Mesodermal cell (in vitro differentiated cells): ENCODE measurements around the gene ZDHHC11.
"Not testable (repeated sequence)": the region's sequence is repeated elsewhere in the genome, so short reads cannot be mapped to it uniquely, and the experiment has no call there.

ENCODE experiments used
- H3K27ac ChIP-seq: 2 replicates; pipeline ENCODE4 v1.7.0; 2013; ENCODE audit warnings: mild to moderate bottlenecking, low read depth, low read length, moderate library complexity; ENCODE audit not compliant: severe bottlenecking
- H3K36me3 ChIP-seq: 2 replicates; pipeline ENCODE4 v1.7.1; 2013; ENCODE audit warnings: mild to moderate bottlenecking, low read length, moderate library complexity; ENCODE audit not compliant: control insufficient read depth, insufficient read depth
- H3K4me1 ChIP-seq: one replicate; pipeline ENCODE4 v1.7.1; 2013; ENCODE audit warnings: mild to moderate bottlenecking, low read length; ENCODE audit not compliant: insufficient read depth, control insufficient read depth, poor library complexity, severe bottlenecking
- H3K4me3 ChIP-seq: 2 replicates; pipeline ENCODE4 v1.7.0; 2013; ENCODE audit warnings: low read length, control low read depth, mild to moderate bottlenecking; ENCODE audit not compliant: insufficient read depth, poor library complexity, severe bottlenecking; ENCODE audit errors: extremely low read depth
- H3K9me3 ChIP-seq: 2 replicates; pipeline ENCODE4 v1.7.1; 2013; ENCODE audit warnings: mild to moderate bottlenecking, low read length, moderate library complexity; ENCODE audit not compliant: control insufficient read depth
- WGBS, 2 experiments: methylation state at CpG; one replicate each; pipeline ENCODE4 v1.1.5; 2013; ENCODE audit warnings: missing lambda C conversion rate in 2 of 2; ENCODE audit not compliant: insufficient coverage in 2 of 2; 5-methylcytosine and 5-hydroxymethylcytosine counted together

The ZDHHC11 gene

DNA sequence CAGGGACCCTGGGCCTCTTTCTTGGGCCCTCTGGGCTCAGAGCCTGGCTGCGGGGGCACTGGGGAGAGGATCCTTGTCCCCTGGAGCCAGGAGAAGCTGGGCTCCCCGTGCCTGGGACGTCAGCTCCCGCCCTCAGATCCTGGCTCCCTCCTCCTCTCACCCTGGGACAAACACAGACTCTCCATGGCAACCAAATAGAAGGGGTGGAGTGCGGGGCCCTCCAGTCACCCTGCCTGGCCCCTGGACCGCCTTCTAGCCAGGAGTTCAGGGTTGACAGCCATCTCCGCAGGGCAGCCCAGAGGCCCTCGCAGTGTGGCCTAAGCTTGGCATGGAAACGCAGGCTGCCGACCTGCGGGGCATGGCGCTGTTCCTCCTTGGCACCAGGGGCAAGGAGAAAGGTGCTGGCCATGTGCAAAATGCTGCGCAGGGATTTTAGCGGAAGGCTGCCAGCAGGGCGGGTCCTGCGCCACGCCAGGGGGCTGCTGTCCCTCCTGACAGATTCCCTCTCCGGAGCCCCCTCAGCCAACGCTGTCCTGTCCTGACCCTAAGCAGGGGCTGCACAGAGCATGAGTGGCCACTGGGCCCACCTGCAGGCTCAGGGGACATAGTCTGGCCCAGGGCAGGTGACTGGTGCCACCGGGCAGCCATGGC lies 1.0 kb downstream of the ZDHHC11 start:
- peak overlapping the region; percentile 29 for H3K27ac ChIP-seq
- H3K36me3 ChIP-seq = no peaks in the 10 kb centered on the region
- WGBS, 2 experiments = 86 to 91% methylated on average over 15 to 20 of the region's 20 CpGs
- no peak overlapping the region for H3K4me3 ChIP-seq
- H3K4me1 ChIP-seq = peaks cover 9% of the 10 kb centered on the region
- H3K9me3 ChIP-seq = no peaks in the 10 kb centered on the region

DNA sequence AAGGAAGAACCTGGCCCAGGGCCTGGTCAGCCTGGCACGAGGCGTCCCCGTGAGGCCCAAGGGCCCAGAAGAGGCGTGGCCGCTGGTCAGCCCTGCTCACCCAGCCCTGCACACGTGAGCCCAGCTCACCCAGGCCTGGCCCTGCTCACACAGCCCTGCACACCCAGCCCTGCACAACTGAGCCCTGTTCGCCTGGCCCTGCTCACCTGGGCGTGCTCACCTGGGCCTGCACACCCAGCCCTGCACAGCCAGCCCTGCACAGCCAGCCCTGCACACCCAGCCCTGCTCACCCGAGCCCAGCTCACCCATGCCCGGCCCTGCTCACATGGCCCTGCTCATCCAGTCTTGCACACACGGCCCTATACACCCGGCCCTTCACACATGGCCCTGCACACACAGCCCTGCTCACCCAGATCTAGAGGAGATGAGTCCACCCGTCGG lies 2.1 kb downstream of the ZDHHC11 start:
- H3K4me3 ChIP-seq = no peak overlapping the region
- no peak overlapping the region for H3K27ac ChIP-seq
- no peaks in the 10 kb centered on the region for H3K36me3 ChIP-seq
- H3K4me1 ChIP-seq = peaks cover 9% of the 10 kb centered on the region
- H3K9me3 ChIP-seq = no peaks in the 10 kb centered on the region
- 90 to 98% methylated on average over 9 to 12 of the region's 14 CpGs for WGBS, 2 experiments

DNA sequence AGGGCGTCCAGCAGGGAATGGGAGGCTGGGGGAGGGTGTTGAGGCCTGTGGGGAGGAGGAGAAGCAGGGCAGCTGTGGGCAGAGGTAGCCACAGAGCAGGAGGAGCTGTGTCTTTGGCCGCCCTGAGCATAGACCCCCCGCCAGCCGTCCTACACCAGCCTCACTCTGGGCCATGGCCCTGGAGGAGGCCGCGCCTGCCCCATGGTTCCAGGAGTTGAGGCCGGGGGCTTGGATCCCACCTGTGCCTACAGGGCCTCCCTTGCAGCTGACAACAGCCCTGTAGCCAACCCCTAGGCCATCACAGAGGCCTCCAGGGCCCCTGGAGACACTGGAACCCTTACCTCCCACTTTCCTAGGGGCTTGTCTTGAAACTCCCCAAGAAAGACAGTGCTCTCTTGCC lies 3.0 kb downstream of the ZDHHC11 start:
- H3K27ac ChIP-seq, H3K9me3 ChIP-seq, H3K36me3 ChIP-seq, H3K4me3 ChIP-seq, H3K4me1 ChIP-seq: not testable (repeated sequence)
- 100% methylated on average over 1 of the region's 7 CpGs; no CpG with 5 or more reads in 1 of the 2 experiments for WGBS, 2 experiments

DNA sequence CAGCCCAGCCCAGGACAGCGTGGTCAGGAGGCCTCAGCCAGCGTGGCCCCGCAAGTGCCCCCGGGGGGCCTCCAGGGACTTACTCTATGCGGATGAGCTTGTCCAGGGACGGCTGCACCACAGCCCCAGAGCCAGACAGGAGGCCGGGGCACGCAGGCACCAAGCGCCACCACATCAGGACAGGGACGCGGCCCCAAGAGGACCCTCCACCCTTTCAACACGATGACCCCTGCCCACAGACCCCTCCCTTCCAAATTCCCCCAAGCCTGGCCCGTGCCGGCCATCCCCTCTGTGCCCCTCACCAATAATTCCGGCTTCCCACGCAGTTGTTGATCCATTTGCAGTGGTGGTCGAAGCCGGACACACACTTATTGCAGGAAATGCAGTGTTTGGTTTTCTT lies 3.6 kb downstream of the ZDHHC11 start:
- not testable (repeated sequence) for H3K9me3 ChIP-seq, H3K27ac ChIP-seq, H3K36me3 ChIP-seq, H3K4me1 ChIP-seq, H3K4me3 ChIP-seq
- WGBS, 2 experiments = 89% methylated on average over 5 of the region's 18 CpGs; no CpG with 5 or more reads in 1 of the 2 experiments

DNA sequence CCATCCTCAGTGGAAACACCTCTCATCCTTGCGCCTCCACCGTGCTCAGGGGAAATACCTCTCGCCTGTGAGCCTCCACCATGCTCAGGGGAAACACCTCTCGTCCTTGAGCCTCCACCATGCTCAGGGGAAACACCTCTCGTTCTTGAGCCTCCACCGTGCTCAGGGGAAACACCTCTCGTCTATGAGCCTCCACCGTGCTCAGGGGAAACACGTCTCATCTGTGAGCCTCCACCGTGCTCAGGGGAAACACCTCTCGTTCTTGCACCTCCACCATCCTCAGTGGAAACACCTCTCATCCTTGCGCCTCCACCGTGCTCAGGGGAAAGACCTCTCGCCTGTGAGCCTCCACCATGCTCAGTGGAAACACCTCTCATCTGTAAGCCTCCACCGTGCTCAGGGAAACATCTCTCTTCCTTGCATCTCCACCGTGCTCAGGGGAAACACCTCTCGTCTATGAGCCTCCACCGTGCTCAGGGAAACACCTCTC lies 4.1 kb downstream of the ZDHHC11 start:
- H3K4me3 ChIP-seq, H3K9me3 ChIP-seq, H3K27ac ChIP-seq, H3K36me3 ChIP-seq, H3K4me1 ChIP-seq: not testable (repeated sequence)
- 88 to 89% methylated on average over 16 to 17 of the region's 18 CpGs for WGBS, 2 experiments

DNA sequence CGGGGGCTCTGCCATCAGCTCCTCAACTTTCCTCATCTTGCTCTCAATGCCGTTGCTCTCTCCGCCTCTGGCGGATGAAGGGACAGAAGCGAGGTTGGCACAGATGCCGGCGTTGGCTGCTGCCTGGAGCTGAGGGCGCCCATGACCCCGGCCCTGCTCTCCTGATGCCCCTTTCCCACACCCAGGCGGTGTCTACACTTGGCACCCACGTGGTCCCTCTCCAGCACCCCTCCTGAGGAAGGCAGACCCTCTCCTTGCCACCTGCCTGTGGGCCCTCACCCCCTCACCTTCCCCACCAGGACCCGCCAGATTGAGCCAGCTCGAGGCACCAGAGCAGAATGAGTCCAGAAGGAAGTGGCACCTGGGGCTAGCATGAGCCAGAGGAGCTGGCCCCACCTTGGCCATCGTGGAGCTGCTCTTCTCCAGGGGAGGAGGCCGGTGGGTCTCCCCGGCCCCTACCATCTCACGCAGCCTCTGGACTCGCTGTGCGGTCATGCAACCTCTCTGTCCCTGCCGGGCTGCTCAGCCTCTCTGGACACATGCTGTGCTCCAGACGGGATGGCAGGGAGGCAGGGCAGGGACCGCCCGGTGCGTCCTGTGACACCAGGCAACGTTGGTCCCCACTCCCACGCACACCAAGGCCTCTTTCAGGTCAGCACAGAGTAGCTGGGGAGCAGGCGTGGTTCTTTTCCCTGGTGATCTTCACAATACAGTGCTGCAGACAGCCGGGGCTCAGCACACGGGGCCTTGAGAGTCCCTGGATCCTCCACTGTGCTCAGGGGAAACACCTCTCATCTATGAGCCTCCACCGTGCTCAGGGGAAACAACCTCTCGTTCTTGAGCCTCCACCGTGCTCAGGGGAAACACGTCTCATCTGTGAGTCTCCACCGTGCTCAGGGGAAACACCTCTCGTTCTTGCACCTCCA lies 4.8 kb downstream of the ZDHHC11 start:
- H3K4me1 ChIP-seq, H3K4me3 ChIP-seq, H3K36me3 ChIP-seq, H3K27ac ChIP-seq, H3K9me3 ChIP-seq: not testable (repeated sequence)
- 94 to 98% methylated on average over 4 to 8 of the region's 35 CpGs for WGBS, 2 experiments

GRCh38 chr5:845031-845675 lies 5.6 kb downstream of the ZDHHC11 start:
- H3K36me3 ChIP-seq, H3K27ac ChIP-seq, H3K4me3 ChIP-seq, H3K4me1 ChIP-seq, H3K9me3 ChIP-seq: not testable (repeated sequence)
- WGBS, 2 experiments = 93 to 94% methylated on average over 3 to 7 of the region's 21 CpGs

DNA sequence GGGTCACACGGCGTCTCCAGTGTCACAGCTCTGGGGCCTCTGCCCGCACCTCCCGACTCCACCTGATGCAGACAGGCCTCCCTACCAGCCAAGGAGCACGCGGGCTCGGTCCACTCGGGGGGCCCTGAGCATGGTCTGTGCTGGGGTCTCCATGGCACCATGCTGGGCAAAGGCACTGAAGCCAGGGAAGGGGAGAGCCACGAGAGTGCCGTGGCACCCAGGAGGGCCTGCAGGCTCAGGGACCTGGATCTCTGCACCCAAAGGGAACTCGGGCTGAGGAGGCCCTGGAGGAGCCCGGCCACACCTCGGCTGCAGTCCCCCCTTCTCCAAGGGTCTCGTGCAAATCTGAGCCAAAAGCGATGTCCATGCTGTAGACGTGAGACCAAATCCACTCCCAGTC lies 6.4 kb downstream of the ZDHHC11 start:
- H3K9me3 ChIP-seq, H3K36me3 ChIP-seq, H3K27ac ChIP-seq, H3K4me1 ChIP-seq, H3K4me3 ChIP-seq: not testable (repeated sequence)
- WGBS, 2 experiments = 91 to 98% methylated on average over 10 to 11 of the region's 16 CpGs

GRCh38 chr5:843926-844325 lies 6.9 kb downstream of the ZDHHC11 start:
- not testable (repeated sequence) for H3K9me3 ChIP-seq, H3K4me1 ChIP-seq, H3K4me3 ChIP-seq, H3K36me3 ChIP-seq, H3K27ac ChIP-seq
- 92 to 96% methylated on average over 14 to 15 of the region's 22 CpGs for WGBS, 2 experiments

GRCh38 chr5:843371-843770 lies 7.4 kb downstream of the ZDHHC11 start:
- H3K4me3 ChIP-seq, H3K36me3 ChIP-seq, H3K9me3 ChIP-seq, H3K4me1 ChIP-seq, H3K27ac ChIP-seq: not testable (repeated sequence)
- no CpG with 5 or more reads among the region's 26 CpGs for WGBS, 2 experiments
